Testis (tissue), 3 donors: ENCODE data around the gene MAST3. TPM values are rescaled to one million over a fixed set of nuclear protein-coding genes. Genes with fewer than 3 reads are reported as not detected.

ENCODE experiments used
- DNase-seq: peaks from one replicate; pipeline ENCODE4 v3.0.0-alpha.2; 2019
- H3K27ac ChIP-seq, 2 donors: fragments of 200-600 bp; sonication (generic); one replicate each; pipeline ENCODE4 v1.5.1; 2019
- H3K27me3 ChIP-seq: fragments of 200-600 bp; sonication (generic); one replicate; pipeline ENCODE4 v1.5.1; 2019
- H3K36me3 ChIP-seq: fragments of 200-600 bp; sonication (generic); one replicate; pipeline ENCODE4 v1.5.1; 2017; ENCODE audit warnings: low read depth; ENCODE audit errors: missing control alignments
- H3K4me1 ChIP-seq: fragments of 200-600 bp; sonication (generic); one replicate; pipeline ENCODE4 v1.5.1; 2019
- H3K4me3 ChIP-seq, 2 donors: fragments of 200-600 bp; sonication (generic); one replicate each; pipeline ENCODE4 v1.5.1; 2017 to 2019
- H3K9me3 ChIP-seq: fragments of 200-600 bp; sonication (generic); one replicate; pipeline ENCODE4 v1.5.1; 2017
- POLR2A ChIP-seq: fragments of 450-650 bp; IDR thresholded peaks from one replicate; pipeline ENCODE4 v1.6.1; 2017; ENCODE audit warnings: antibody characterized with exemption, mild to moderate bottlenecking, moderate library complexity
- WGBS, 2 donors: methylation state at CpG; one replicate each; pipeline ENCODE4 v1.1.5; 2018; 5-methylcytosine and 5-hydroxymethylcytosine counted together
- intact Hi-C: fragments of 100-400 bp; cut with DNase I; formaldehyde crosslinking; loops from one replicate; pipeline ENCODE4 v1.15.1; 2023; ENCODE audit warnings: low total_unique reads
- polyA plus RNA-seq: library from polyadenylated mRNA; stranded (reverse); fragments of 350-450 nt; fragmentation: Illumina TruSeq; extraction: RNeasy Lipid Tissue Mini Kit (QIAGEN cat#74804); gene quantifications from one replicate; pipeline ENCODE4 v1.2.3, GENCODE V29; 2014; ENCODE audit warnings: low read depth, low replicate concordance; ENCODE audit not compliant: insufficient read depth
- total RNA-seq, 2 donors: library from RNA; depleted of rRNA; stranded (reverse); fragments of >200 nt; gene quantifications; one replicate each; pipeline ENCODE4 v1.2.3, GENCODE V29; 2016
- TF ChIP-seq, protein P1 (sequence below), 3 experiments: fragments of 450-650 bp in 2 of 3; fragments of 200-600 bp in 1 of 3; sonication (generic) in 1 of 3; IDR thresholded peaks; one replicate each; pipeline ENCODE4 v1.5.1; 2016 to 2019; ENCODE audit warnings: antibody characterized with exemption in 3 of 3, mild to moderate bottlenecking in 2 of 3, moderate library complexity in 1 of 3

MAST3 gene
- total and polyA plus RNA-seq, 3 donors from 2014 or later = 5.0 to 11.2 (median 9.7) TPM

DNA sequence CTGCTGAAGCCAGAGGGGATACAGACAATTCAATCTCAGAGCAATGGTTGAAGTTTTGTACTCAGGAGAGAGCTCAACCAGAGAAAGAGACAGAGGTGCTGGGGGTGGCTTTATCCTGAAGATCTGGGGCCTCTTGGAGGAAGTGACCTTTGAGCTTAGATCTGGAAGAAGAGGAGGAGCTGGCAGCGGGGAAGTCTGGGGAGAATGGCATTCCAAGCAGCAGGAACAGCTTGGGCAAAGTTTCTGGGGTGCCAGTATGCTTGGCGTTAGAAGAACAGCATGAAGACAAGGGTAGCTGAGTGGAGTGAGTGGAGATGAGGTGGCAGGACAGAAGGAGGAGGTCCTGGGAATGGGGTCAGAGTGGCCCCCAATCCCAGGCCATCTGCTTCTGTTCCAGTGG is 11.3 kb downstream of the MAST3 start:
- Histone ChIP-seq H3K27ac (no peak overlapping the region), H3K9me3 (no peaks in the 10 kb centered on the region), H3K27me3 (no peaks in the 10 kb centered on the region), H3K4me3 (no peak overlapping the region), H3K36me3 (no peaks in the 10 kb centered on the region), H3K4me1 (peaks cover 5% of the 10 kb centered on the region)
- intact Hi-C loops = no loop called here
- no peak for TF ChIP-seq POLR2A
- TF ChIP-seq, protein P1, sequence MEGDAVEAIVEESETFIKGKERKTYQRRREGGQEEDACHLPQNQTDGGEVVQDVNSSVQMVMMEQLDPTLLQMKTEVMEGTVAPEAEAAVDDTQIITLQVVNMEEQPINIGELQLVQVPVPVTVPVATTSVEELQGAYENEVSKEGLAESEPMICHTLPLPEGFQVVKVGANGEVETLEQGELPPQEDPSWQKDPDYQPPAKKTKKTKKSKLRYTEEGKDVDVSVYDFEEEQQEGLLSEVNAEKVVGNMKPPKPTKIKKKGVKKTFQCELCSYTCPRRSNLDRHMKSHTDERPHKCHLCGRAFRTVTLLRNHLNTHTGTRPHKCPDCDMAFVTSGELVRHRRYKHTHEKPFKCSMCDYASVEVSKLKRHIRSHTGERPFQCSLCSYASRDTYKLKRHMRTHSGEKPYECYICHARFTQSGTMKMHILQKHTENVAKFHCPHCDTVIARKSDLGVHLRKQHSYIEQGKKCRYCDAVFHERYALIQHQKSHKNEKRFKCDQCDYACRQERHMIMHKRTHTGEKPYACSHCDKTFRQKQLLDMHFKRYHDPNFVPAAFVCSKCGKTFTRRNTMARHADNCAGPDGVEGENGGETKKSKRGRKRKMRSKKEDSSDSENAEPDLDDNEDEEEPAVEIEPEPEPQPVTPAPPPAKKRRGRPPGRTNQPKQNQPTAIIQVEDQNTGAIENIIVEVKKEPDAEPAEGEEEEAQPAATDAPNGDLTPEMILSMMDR (IDR thresholded peaks at IDR 0.05) = no peak
- no peak for DNase-seq
- WGBS, 2 donors = 63 to 83% methylated on average over 2 of the region's 2 CpGs

DNA sequence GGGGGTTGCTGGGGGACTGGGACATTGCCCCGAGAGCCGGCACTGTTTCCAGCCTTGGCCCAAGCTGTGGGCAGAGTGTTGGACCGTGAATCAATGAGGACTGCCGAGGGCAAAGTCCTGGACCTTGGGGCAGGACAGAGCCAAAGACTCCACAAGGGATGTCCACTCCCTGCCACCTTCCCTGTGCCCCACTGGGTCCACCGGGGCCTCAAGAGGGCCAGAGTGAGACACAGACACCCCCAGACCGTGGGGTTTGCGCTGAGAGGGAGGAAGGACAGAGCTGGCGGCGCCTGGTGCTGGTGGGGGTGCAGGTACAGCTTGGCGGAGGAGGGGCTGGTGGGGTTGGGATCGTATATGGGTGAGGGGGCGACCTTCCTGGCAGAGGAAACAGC is 11.8 kb downstream of the MAST3 start:
- no peaks in the 10 kb centered on the region for H3K36me3 ChIP-seq
- no peaks in the 10 kb centered on the region for H3K27me3 ChIP-seq
- WGBS, 2 donors = 52 to 59% methylated on average over 9 to 12 of the region's 12 CpGs
- intact Hi-C loops = no loop called here
- no peak overlapping the region for H3K27ac ChIP-seq
- peaks cover 5% of the 10 kb centered on the region for H3K4me1 ChIP-seq
- no peaks in the 10 kb centered on the region for H3K9me3 ChIP-seq
- H3K4me3 ChIP-seq = peak overlapping the region; percentile 57 to 63
- no peak for DNase-seq
- no peak for TF ChIP-seq POLR2A
- TF ChIP-seq, protein P1 (IDR thresholded peaks at IDR 0.05) = no peak

DNA sequence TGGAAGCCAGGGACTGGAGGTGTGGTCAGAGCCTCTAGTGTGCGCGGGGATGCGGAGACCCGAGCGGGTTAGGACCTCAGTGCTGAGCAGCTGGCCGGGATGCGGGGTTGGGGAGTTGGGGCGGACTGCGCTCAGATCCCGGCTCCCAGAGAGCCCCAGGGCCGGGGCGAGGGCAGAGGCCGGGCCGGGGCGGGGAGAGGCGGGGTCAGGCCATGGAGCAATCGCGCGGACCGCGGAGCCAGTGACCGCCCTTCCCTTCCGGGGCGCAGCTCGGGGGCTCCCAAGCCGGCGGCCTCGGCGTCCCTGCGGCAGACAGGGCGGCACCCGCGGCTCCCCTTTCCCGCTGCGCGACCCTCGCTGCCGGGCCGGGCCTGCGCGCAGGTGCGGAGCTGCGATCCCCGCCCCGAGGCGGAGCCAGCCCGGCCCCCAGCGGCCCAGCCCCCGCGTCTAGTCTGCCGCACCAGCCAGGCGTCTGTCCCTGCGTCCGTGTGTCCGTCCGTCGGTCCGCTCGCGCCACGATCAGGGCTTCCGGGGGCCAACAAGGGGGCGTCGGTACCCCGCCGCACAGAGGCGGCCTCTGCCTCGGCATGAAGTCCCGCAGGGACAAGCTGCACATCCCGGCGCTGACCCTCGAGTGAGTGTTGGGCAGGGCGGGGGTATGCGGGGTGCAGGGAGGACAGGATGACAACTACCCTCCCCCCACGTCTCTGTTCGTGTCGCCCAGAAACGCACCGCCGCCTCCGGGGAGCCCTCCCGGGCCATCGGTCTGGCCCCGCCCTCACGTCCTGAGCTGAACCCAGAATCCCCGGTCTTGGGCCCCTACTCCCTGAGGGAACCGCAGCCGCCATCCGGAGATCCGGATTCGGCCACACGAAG is 12.4 kb downstream of the MAST3 start:
- intact Hi-C loops = loop anchor here (10.0 kb wide), 1 partner anchor 55 kb away; no protein-coding TSS in a partner anchor
- Histone ChIP-seq H3K27me3 (no peaks in the 10 kb centered on the region), H3K9me3 (no peaks in the 10 kb centered on the region), H3K36me3 (no peaks in the 10 kb centered on the region), H3K27ac (no peak overlapping the region), H3K4me3 (peak overlapping the region; percentile 57 to 63), H3K4me1 (no peaks in the 10 kb centered on the region)
- peak; percentile 35 for DNase-seq
- 2% methylated on average over 19 to 69 of the region's 92 CpGs for WGBS, 2 donors
- TF ChIP-seq, protein P1 (IDR thresholded peaks at IDR 0.05) = no peak
- TF ChIP-seq POLR2A = no peak

DNA sequence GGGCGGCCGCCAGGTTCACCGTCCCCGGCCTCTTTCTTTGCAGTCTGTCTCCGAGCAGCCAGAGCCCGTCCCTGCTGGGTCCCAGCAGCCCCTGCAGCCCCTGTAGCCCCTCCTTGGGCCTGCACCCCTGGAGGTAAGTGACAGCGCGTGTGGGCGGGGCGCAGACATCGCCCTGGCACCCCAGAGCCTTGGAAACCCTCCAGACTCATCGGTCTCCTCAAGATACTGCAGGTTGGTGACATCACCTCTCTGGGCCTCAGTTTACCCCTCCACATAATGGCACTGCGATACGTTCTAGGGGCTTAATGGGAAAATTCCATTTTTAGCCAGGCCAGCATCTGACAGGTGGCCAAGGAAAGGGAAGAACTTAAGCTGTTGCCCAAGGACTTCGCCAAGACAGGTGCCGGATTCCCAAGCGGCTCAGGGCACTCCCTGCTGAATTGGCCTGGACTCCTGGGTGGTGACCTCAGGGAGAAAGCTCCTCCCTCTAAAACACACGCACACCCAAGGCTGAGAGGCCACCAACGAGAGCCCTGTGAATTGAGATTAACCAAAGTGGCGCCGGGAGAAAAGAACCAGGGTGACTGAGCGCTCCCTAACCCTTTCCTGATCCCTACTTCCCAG is 13.1 kb downstream of the MAST3 start:
- Histone ChIP-seq H3K36me3 (no peaks in the 10 kb centered on the region), H3K27ac (no peak overlapping the region), H3K9me3 (no peaks in the 10 kb centered on the region), H3K4me3 (peak overlapping the region; percentile 57 to 63), H3K27me3 (no peaks in the 10 kb centered on the region), H3K4me1 (no peaks in the 10 kb centered on the region)
- TF ChIP-seq POLR2A = no peak
- TF ChIP-seq, protein P1 (IDR thresholded peaks at IDR 0.05) = no peak
- WGBS, 2 donors = 42 to 54% methylated on average over 12 to 22 of the region's 22 CpGs
- DNase-seq = no peak
- intact Hi-C loops = loop anchor here (10.0 kb wide), 1 partner anchor 54 kb away; no protein-coding TSS in a partner anchor
